Suppressor macrophage (primary cell): ENCODE results near the gene HECA.
"Not testable (repeated sequence)": the region's sequence is repeated elsewhere in the genome, so short reads cannot be mapped to it uniquely, and the experiment has no call there.

Source experiments
- DNase-seq, 4 experiments: peaks; one replicate each; pipeline ENCODE4 v3.0.0-alpha.2; 2020 to 2022

Gene HECA

GRCh38 chr6:139161817-139162284 is 27.0 kb downstream of the HECA start:
- peak; percentile 53 to 71 (median 65) for DNase-seq

- peak in 1 of 4 experiments; percentile 35 for DNase-seq
Observed at GRCh38 chr6:139164001-139164400, 29.1 kb downstream of the HECA start.

DNA sequence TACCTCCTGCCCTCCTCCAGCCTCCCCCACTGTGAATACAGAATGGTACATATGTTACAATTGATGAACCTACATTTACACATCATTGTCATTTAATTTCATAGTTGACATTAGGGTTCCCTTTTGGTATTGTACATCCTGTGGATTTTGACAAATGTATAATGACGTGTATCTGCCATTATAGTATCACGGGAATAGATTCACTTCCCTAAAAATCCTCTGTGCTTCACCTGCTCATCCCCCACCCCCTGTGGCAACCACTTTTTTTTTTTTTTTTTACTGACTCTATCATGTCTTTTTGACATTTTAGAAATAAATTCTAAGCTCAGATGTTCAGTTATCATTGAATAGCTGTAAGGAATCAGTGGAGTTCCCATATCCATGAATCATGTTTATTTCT is 30.4 kb downstream of the HECA start:
- DNase-seq, result no peak

DNA sequence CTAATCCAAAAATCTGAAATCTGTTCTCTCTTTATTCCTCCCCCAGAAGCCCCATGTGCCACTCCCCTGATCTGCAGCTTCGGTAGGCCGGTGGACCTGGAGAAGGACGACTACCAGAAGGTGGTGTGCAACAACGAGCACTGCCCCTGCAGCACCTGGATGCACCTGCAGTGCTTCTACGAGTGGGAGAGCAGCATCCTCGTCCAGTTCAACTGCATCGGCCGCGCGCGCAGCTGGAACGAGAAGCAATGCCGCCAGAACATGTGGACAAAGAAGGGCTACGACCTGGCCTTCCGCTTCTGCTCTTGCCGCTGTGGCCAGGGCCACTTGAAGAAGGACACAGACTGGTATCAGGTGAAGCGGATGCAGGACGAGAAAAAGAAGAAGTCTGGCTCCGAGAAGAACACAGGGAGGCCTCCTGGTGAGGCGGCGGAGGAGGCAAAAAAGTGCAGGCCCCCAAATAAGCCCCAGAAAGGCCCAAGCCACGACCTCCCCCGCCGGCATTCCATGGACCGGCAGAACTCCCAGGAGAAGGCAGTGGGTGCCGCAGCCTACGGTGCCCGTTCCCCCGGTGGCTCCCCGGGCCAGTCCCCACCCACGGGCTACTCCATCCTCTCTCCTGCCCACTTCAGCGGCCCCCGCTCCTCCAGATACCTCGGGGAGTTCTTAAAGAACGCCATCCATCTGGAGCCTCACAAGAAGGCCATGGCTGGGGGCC is 31.5 kb downstream of the HECA start:
- no peak for DNase-seq

DNA sequence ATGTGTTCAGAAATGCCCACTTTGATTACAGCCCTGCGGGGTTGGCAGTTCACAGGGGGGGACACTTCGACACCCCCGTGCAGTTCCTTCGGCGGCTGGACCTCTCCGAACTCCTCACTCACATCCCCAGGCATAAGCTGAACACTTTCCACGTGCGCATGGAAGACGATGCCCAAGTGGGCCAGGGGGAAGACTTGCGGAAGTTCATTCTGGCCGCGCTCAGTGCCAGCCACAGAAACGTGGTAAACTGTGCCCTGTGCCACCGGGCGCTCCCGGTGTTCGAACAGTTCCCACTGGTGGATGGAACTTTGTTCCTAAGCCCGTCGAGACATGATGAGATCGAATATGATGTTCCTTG is 32.1 kb downstream of the HECA start:
- DNase-seq, result no peak

GRCh38 chr6:139172151-139172550 is 37.3 kb downstream of the HECA start:
- no peak for DNase-seq

- no peak for DNase-seq
Observed at GRCh38 chr6:139172567-139172966, 37.7 kb downstream of the HECA start.

DNA sequence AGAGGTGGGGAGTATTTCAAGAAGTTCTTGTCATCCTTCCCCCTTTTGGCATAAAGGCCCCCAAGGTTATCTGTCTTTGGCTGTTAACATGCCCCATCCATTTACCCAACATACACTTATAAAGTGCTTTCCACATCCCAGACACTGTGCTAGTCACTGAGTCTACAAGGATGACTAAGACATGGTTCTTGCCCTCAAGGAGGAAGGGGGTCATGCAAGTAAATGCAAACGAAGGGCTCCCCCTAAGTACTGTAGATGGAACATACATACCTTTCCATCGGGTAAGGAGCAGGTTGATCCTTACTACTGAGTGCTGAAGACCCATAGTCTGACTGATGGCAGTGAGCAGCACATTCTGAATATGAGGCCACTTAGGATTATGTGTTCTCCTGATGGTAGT is 38.3 kb downstream of the HECA start:
- DNase-seq, result no peak

GRCh38 chr6:139173822-139174221 is 38.9 kb downstream of the HECA start:
- DNase-seq, result no peak

DNA sequence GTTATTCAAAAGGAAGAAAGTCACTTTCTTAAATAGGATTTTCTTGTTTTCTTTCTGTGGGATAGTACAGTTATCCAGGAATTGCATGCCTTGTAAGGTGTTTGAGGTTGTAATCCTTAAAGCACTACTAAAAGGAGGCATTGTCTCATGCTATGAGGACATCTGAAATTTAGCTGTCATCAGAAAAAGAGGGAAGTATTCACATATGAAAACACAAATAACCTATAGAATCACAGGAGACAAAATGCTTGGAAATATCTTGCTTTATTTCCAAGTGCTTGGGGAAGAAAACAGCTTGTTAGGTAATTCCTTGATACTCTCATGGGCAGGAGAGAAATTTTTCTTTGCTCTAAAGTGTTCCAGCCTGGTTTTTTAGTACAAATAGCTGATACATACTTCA is 40.1 kb downstream of the HECA start:
- peak in 3 of 4 experiments; percentile 13 to 65 (median 62) for DNase-seq

- peak; percentile 31 to 65 (median 54) for DNase-seq
Observed at GRCh38 chr6:139175389-139175948, 40.6 kb downstream of the HECA start.

GRCh38 chr6:139181236-139181635 is 46.4 kb downstream of the HECA start:
- DNase-seq, result no peak

DNA sequence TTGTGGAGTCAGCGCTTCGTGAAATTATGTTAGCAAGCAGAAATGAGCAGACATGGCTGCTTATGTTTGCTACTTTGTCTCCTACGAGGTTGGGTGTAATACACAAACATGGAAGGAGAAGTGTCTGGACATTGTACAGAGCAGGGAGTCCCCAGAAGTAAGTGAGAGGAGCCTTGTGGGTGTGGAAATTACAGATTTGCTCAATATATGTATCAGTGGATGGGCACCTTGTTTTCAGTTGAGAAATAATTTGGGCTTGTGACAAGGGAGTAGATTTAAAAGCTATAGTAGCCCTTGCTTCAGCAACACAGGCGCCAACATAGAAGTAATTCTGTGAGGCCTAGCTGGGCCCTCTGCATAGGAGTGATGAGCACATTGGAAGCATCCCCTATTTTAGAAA is 49.2 kb downstream of the HECA start:
- peak in 2 of 4 experiments; percentile 26 to 39 for DNase-seq

GRCh38 chr6:139184459-139184858 is 49.6 kb downstream of the HECA start:
- DNase-seq, result no peak

GRCh38 chr6:139186242-139186641 is 51.4 kb downstream of the HECA start:
- no peak for DNase-seq

DNA sequence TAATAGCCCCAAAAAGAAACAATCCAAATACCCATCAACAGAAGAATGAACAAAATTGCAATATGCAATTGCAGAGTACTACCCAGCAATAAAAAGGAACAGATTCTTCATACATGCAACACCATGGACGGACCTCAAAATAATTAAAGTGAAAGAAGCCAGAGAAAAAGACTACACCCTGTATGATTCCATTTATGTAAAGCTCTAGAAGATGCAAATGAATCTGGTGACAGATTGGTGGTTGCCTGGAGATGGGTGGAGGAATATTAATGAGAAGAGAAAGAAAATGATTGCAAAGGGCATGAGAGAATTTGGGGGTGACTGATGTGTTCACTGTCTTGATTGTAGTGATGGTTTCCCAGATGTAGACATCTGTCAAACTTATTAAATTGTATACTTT is 51.8 kb downstream of the HECA start:
- DNase-seq, result no peak

DNA sequence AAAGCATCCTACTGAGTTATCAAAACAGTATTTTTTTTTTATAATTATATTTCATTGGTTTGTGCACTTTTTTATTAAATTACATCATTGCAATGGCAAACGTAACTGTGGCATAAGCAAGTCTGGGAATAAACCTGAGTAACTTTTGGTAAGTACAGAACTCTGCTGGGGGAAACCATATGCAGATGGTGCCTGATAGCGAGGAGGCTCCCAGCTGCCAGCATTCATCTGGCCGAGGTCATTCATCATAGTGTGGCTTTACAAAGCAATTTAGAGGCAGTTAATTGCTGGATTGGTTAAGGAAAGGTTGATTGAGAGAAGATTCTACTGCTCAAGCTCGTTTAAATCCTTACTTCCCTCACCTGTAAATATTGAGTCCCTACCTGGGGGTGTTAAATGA is 52.6 kb downstream of the HECA start:
- no peak for DNase-seq

DNA sequence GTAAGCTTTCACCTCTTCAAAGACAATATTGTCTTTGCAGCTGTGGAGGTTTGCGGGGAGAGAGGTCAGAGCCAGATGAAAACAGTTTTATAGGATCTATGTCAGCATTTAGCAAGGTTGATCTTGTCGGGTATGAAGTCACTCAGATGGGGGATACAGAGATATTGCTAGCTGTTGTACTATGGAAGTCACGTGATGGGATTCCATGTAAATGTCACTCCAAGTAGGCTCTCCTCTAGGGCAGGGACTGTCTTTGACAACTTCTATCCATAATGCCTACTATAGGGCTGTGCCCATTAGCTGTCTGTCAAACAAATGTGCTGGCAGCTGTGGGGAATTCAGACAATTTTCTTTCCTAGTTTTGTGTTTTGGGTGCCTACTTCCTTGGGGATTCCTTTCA is 54.8 kb downstream of the HECA start:
- DNase-seq, result no peak

GRCh38 chr6:139194740-139195139 is 59.9 kb downstream of the HECA start:
- no peak for DNase-seq

- no peak for DNase-seq
Observed at GRCh38 chr6:139198529-139199288, 63.8 kb downstream of the HECA start.

DNA sequence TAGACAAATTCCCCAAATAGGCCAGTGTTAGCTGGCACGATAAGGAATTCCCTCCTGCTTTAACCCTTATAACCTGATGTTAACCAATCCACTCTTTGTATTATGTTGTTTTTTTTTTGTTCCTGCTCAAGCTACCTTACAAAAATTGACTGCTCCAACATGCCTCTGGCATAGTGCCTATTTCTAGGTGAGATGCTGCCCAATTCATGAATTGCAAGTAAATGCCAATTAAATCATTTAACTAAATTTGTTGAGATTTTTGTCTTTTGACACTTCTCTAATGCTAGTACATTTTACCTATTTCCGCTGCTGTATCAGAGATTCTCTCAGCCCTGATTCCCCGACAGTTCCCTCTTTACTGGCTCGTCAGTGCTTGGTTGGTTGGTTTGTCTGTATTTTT is 66.5 kb downstream of the HECA start:
- no peak for DNase-seq

- DNase-seq, result no peak
Observed at GRCh38 chr6:139204978-139205377, 70.1 kb downstream of the HECA start.

- no peak for DNase-seq
Observed at GRCh38 chr6:139205843-139206242, 71.0 kb downstream of the HECA start.

DNA sequence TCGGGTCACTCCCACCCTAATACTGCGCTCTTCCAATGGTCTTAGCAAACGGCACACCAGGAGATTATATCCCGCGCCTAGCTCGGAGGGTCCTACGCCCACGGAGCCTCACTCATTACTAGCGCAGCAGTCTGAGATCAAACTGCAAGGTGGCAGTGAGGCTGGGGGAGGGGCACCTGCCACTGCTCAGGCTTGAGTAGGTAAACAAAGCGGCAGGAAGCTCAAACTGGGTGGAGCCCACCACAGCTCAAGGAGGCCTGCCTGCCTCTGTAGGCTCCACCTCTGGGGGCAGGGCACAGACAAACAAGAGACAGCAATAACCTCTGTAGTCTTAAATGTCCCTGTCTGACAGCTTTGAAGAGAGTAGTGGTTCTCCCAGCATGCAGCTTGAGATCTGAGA is 75.9 kb downstream of the HECA start:
- not testable (repeated sequence) for DNase-seq
